Measurements from ENCODE around the gene ARRDC5. TPM values are rescaled to one million over a fixed set of nuclear protein-coding genes. Genes with fewer than 3 reads are reported as not detected.
"Not testable (repeated sequence)": the region's sequence is repeated elsewhere in the genome, so short reads cannot be mapped to it uniquely, and the experiment has no call there.

The ARRDC5 gene
- total RNA-seq, 1 experiment from 2014 or later, result not detected

DNA sequence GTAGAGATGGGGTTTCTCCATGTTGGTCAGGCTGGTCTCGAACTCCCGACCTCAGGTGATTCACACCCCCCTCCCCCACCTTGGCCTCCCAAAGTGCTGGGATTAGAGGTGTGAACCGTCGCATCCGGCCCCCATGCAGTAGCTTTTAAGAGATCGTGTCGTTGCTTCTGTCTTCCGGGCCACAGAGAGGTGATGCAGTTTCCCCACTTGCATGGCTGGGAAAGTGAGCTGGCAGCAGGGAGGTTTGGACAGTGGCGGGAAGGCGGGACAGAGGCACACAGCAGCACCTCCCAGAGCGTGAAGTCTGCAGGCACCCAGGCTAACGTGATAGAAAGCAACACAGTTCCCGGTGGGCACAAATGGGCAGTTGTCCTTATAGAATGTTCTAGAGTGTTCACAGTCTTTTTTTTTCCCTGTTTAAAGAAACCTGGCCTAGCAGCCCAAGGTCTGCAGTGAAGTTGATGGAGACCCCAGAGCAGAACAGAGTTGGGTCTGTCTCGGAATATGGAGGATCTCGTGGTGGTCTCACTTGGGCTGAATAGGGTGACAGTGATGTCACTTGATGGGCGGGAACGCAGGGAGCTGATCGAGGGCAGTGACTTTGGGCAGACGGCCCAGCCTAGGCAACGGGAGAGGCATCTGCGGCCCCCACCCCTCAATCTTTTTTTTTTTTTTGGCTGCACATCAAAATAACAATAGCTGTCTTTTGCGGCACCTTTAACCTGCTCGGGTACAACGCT, 11.5 kb upstream of the ARRDC5 start:
- H3K9me3 ChIP-seq, result no peaks in the 10 kb centered on the region
- peaks cover 39% of the 10 kb centered on the region for H3K36me3 ChIP-seq
- no peak overlapping the region for H3K4me3 ChIP-seq
- no peaks in the 10 kb centered on the region for H3K27me3 ChIP-seq
- DNase-seq, result no peak

GRCh38 chr19:4911786-4912672, 9.3 kb upstream of the ARRDC5 start:
- no peaks in the 10 kb centered on the region for H3K9me3 ChIP-seq
- H3K36me3 ChIP-seq, result peaks cover 39% of the 10 kb centered on the region
- H3K4me3 ChIP-seq, result peak overlapping the region; percentile 62
- no peaks in the 10 kb centered on the region for H3K27me3 ChIP-seq
- DNase-seq, result peak; percentile 96

GRCh38 chr19:4911314-4911713, 8.6 kb upstream of the ARRDC5 start:
- H3K27me3 ChIP-seq, result no peaks in the 10 kb centered on the region
- peaks cover 34% of the 10 kb centered on the region for H3K36me3 ChIP-seq
- no peaks in the 10 kb centered on the region for H3K9me3 ChIP-seq
- no peak for DNase-seq
- peak overlapping the region; percentile 62 for H3K4me3 ChIP-seq

DNA sequence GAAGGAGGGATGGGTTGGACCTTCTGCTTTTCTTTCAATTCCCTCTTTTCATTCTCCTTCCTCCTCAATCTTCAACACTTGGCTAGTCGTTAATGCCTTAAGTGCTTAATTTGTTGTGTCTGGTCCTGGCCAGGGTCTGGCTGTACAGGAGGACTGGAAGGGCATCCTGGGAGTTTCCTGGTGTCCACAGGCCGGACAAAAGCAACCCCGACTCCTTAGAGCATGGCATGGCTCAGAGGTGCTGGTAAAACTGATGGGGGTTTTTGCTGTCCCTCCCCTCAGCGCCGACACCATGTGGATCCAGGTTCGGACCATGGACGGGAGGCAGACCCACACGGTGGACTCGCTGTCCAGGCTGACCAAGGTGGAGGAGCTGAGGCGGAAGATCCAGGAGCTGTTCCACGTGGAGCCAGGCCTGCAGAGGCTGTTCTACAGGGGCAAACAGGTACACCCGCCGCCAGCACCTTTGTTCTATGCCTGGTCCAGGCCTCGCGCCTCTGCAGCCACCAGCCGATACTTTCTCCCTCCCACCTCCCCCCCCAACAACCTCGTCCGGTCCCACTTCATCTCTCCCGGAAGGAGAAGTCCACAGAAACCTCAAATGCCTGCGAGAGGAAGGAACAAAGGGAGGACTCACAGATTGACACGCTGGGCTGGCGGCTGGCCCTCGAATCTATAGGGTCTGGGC, 8.0 kb upstream of the ARRDC5 start:
- peak; percentile 49 for DNase-seq

DNA sequence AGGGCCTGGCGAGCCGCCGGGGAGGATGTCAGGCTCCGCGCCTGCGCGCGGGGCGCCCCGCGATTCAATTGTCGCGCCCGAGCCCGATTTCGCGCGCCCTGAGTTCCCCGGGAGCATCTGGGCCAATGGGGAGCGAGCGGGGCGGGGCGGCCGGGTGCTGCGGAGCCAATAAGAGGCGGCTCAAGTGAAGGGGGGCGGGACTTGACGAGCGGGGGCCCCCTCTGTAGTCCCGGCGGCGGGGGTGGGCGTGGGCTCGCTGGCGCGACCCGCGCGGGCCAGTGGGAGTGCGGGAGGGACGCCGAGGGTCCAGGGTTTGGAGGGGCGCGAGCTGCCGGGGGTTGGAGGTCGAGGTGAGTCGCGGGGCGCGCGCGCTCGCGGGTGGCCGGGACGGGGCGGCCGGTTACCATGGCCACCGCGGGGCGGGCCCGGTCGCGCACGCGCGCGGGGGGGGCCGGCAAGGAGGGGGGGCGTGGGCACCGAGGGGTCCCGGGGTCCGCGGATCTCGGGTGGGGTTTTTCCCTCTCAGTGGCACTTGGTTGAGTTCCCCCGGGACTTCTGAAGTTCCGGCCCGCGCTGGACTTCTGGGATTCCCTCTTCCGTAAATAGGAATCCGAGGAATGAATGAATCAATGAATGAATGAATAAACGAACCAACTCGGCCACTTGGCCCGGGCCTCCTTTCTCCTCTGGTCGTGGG, 7.3 kb upstream of the ARRDC5 start:
- Histone ChIP-seq H3K9me3 (no peaks in the 10 kb centered on the region), H3K4me3 (peak overlapping the region; percentile 62), H3K27me3 (no peaks in the 10 kb centered on the region), H3K36me3 (peaks cover 26% of the 10 kb centered on the region)
- DNase-seq, result peak; percentile 90

More for the DNA sequence above, 8.0 kb upstream of the ARRDC5 start:
- Histone ChIP-seq H3K36me3 (peaks cover 31% of the 10 kb centered on the region), H3K27me3 (no peaks in the 10 kb centered on the region), H3K4me3 (peak overlapping the region; percentile 62), H3K9me3 (no peaks in the 10 kb centered on the region)

DNA sequence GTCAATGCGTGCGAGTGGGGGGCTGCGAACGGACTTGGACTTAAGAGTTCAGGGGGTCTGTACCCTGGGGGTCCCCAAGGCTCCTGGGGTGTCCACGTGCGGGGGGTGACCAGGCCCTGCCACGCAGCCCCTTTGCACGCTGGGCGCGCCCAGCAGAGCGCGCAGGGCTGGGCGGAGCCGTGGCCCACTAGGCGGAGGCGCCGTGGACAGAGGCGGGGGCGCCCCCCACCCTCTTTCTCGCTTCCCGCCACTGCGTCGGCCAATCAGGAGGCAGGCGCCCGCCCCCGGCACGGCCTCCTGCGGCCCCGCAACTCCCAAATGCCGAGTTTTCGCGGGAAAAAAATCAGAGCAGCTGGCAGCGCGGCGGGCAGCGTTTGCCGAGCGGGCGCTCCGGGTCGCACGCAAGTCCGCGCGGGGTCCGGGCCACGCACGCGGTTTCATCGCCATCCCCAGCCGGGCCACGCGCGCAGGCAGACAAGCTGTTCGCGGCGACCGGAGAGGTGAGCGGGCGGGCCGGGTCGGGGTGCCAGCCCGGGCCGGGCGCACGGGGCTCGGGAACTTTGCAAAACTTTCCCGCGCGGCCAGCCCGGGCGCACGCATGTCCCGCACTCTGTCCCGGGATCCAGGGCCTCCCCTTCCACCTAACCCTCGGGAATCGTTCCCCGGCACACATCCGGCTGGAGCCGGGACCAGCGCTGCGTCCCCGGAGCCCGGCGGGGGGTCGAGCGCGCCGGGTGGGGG, 6.6 kb upstream of the ARRDC5 start, which contains the start of gene UHRF1:
Gene UHRF1, plus strand, starts transcription at position 346 of the 741 bp plus-strand sequence. CDS start 1,385 bp downstream, outside the sequence.
- H3K9me3 ChIP-seq, result no peaks in the 10 kb centered on the region
- DNase-seq, result peak; percentile 73
- H3K36me3 ChIP-seq, result peaks cover 26% of the 10 kb centered on the region
- H3K4me3 ChIP-seq, result peak within 1 kb of the TSS; percentile 62
- no peaks in the 10 kb centered on the region for H3K27me3 ChIP-seq

DNA sequence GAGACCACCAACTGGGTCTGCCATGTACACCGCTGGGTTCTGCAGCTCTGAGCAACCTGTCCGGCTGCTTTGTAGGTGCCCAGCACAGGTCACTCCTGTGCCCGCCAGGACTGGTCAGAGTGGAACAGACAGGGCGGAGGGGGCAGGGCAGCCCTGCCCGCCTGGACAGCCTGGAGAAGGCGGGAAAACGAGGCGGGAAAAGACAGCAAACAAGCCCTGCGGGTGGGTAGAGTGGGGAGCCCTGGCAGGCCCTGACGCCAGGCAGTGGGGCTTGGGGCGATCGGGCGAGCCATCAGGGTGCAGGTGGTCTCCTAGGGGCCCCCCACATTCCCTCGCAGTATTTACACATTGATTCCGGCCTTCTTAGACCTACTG, 6.1 kb upstream of the ARRDC5 start:
- no peak for DNase-seq
- Histone ChIP-seq H3K4me3 (peak overlapping the region; percentile 62), H3K36me3 (peaks cover 22% of the 10 kb centered on the region)

DNA sequence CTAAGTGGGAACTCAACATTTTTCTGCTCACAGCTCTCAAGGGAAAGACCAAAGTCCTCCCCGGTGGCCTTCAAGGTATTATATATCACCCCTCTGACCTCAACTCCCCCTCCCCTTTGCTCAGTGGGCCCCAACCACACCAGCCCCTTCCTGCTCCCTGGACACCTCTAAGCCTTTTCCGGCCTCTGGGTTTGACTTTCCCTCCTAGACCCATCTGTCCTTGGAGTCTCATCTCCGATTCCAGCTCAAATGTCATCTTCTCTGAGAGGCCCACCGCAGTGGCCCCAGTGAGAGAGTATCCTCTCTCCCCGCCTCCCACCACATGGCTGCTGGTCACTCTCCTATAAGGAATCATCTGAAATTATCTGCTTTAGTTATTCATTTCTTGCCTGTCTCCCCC, 5.7 kb upstream of the ARRDC5 start:
- Histone ChIP-seq H3K36me3 (peaks cover 20% of the 10 kb centered on the region), H3K4me3 (no peak overlapping the region), H3K27me3 (no peaks in the 10 kb centered on the region), H3K9me3 (no peaks in the 10 kb centered on the region)
- DNase-seq, result no peak

More for the DNA sequence above, 6.1 kb upstream of the ARRDC5 start:
- Histone ChIP-seq H3K27me3 (no peaks in the 10 kb centered on the region), H3K9me3 (no peaks in the 10 kb centered on the region)

- Histone ChIP-seq H3K27me3 (no peaks in the 10 kb centered on the region), H3K4me3 (no peak overlapping the region), H3K36me3 (peaks cover 9% of the 10 kb centered on the region), H3K9me3 (no peaks in the 10 kb centered on the region)
- DNase-seq, result no peak
Observed at GRCh38 chr19:4906963-4907362, 4.3 kb upstream of the ARRDC5 start.

DNA sequence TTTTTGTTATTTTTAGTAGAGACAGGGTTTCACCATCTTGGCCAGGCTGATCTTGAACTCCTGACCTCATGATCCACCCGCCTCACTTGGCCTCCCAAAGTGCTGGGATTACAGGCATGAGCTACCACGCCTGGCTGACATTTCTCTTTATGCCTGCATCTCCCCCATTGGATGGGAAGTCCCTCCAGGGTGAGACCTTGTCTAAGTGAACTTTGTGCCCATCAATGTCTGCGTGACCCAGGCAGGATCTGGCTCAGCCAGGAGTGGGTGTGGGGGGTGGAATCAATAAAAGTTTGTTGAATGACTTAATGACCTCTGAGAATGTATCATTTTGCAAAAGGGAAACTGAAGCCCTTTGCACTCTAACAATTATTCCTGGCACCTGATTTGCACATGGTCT, 1.8 kb upstream of the ARRDC5 start:
- Histone ChIP-seq H3K27me3 (no peaks in the 10 kb centered on the region), H3K4me3 (no peak overlapping the region), H3K36me3 (no peaks in the 10 kb centered on the region), H3K9me3 (no peaks in the 10 kb centered on the region)
- DNase-seq, result no peak

DNA sequence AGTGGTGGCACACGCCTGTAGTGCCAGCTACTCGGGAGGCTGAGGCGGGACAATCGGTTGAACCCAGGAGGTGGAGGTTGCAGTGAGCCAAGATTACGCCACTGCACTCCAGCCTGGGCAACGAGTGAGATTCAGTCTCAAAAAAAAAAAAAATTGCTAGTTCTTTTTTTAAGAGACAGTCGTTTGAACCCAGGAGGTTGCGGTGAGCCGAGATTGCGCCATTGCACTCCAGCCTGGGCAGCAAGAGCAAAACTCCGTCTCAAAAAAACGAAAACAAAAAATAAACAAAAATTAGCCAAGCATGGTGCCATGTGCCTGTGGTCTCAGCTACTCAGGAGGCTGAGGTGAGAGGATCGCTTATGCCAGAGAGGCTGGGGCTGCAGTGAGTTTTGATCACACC, 1.8 kb downstream of the ARRDC5 start:
- DNase-seq, H3K27me3 ChIP-seq, H3K9me3 ChIP-seq, H3K36me3 ChIP-seq, H3K4me3 ChIP-seq: not testable (repeated sequence)

GRCh38 chr19:4897146-4897545, 5.5 kb downstream of the ARRDC5 start:
- Histone ChIP-seq H3K27me3 (no peaks in the 10 kb centered on the region), H3K36me3 (no peaks in the 10 kb centered on the region), H3K9me3 (no peaks in the 10 kb centered on the region), H3K4me3 (no peak overlapping the region)
- no peak for DNase-seq

DNA sequence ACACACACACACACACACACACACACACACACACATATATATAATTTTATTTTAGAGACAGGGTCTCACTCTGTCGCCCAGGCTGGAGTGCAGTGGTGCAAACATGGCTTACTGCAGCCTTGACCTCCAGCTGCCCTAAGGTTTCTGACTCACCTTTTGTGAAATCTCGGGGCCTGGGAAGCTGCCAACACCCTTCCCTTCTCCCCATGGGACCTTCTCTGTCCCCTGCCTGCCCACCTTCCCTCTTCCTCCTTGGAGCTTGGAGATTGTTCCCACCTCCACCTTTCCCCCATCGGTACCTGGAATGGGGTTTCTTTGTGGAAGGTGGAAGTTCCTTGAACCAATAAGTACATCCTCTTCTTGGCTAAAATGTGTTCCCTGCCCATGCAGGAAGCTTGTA, 6.3 kb downstream of the ARRDC5 start:
- Histone ChIP-seq H3K36me3 (no peaks in the 10 kb centered on the region), H3K9me3 (no peaks in the 10 kb centered on the region), H3K27me3 (no peaks in the 10 kb centered on the region), H3K4me3 (no peak overlapping the region)
- DNase-seq, result peak; percentile 52

DNA sequence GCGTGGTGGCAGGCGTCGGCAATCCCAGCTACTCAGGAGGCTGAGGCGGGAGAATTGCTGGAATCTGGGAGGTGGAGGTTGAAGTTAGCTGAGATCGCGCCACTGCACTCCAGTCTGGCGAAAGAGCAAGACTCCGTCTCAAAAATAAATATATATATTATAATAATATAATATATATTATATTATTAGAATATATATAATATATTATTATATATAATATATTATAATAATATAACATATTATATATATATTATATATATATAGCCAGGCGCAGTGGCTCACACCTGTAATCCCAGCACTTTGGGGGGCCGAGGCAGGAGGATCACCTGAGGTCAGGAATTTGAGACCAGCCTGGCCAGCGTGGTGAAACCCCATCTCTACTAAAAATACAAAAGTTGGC, 9.7 kb downstream of the ARRDC5 start:
- not testable (repeated sequence) for H3K36me3 ChIP-seq, H3K9me3 ChIP-seq, H3K4me3 ChIP-seq, DNase-seq, H3K27me3 ChIP-seq

DNA sequence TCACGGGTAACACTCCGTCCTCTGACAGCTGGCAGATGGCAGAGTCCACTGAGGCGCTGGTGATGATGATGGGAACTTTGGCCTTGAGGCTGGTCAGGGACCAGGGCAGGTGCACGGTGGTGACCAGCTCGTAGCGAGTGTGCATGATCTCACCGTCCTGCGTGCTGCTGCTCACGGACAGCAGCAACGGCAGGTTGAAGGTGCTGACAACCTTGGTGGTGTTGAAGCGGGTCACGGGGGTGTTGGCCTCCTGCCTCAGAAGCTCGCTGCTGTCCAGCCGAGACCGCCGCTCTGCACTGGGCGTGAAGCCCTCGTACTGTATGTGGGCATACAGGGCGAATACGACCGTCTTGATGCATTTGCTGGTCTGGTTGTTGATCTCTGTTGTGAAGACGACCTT, 11.6 kb downstream of the ARRDC5 start:
- Histone ChIP-seq H3K9me3 (no peaks in the 10 kb centered on the region), H3K27me3 (no peaks in the 10 kb centered on the region)
- no peak for DNase-seq

More for the DNA sequence above, 11.6 kb downstream of the ARRDC5 start:
- no peaks in the 10 kb centered on the region for H3K36me3 ChIP-seq
- no peak overlapping the region for H3K4me3 ChIP-seq
